Measurements from ENCODE around the gene PDE4D.
"Not testable (repeated sequence)": the region's sequence is repeated elsewhere in the genome, so short reads cannot be mapped to it uniquely, and the experiment has no call there.

The PDE4D gene

DNA sequence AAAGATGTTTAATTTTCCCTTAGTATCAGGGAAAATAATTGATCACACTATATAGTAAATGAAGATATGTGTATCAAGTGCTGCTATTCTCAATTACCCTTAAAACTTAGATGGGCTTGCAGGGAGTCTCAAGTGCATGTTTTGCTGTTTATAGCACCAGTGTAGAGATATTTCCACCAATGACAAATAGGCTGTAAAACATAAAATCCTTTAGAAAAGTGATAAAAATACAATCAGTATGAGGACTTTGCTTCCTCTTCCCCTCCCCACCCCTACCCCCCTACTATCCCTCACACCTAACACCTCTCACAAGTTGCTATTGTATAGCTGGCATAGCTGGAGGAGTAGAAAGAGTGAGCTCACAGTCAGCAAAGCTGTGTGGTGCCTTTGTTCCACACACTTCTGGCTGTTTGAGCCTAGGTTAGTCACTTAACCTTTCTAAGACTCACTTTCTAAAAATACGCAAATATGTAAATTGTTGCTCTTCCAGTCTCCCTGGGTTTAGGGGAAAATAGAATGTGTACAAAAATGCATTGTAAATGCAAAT lies 93.1 kb downstream of the PDE4D start:
- in situ Hi-C loops (cut with MboI; ENCODE audit: low sequenced_read_pairs), result no loop called here

DNA sequence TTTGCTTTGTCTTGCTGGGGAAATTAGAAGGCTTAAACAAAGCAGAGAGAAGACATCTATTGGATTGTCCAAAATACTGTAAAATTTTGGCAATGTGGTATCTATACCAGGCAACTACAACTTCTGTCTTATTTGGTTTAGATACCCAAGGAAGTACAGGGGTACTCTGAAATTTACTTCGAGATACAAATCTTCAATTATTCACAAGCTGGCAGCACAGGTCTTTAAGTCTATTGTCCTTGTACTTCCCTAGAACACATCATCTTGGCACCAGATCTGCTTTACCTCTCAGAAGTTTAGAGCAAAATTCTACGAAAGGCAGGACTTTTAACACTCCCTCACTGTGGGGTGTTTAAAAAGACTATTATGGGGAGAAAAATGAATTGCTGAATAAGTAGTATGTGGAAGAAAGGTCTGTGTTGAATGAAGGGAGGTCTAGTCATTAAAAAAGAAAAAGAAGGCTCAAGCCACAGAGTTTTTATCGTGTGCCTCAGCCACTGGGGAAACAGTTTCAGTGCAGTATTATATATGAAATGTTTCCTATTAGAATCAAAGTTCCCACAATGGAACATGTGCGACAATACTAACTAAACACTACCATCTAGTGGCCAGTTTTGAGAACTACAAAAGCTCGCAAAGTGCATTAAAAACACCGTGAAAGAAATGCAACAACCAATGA lies 93.7 kb downstream of the PDE4D start:
- in situ Hi-C loops (cut with MboI; ENCODE audit: low sequenced_read_pairs), result no loop called here

DNA sequence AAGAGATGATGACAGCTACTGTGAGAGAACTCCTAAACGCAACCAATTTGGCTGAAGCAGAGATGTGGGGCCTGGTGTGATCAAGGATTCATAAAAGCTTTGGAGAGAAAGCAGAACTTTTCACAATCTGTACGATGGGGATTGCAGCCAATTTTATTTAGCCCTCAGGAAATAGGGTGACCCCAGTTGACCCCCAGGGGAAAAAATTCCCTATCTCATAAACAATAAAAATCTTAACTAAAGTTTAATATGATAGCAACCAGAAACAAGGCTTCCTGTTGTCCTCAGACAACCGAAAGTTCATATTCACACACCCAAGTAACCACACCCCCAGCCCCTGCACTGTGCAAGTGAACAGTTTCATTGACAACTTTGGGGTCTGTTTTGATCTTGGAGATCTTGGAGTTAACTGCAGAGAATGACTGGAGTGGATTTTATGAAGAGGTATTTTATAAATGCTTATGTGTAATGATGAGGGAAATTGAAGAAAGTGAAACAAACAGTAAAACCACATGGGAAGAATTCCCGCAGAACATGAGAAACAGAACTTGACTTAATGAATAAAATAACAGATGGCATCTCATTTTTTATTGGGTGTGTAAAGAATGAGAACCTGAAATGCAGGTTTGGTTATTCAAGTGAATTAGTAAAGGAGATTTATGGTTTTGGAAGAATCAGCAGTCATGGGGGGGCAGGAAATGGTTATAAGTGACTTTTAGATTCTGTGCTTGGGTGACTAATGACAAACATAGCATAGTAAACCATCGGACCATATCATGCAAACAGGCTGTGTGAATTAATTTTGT lies 94.5 kb downstream of the PDE4D start:
- in situ Hi-C loops (cut with MboI; ENCODE audit: low sequenced_read_pairs), result no loop called here

DNA sequence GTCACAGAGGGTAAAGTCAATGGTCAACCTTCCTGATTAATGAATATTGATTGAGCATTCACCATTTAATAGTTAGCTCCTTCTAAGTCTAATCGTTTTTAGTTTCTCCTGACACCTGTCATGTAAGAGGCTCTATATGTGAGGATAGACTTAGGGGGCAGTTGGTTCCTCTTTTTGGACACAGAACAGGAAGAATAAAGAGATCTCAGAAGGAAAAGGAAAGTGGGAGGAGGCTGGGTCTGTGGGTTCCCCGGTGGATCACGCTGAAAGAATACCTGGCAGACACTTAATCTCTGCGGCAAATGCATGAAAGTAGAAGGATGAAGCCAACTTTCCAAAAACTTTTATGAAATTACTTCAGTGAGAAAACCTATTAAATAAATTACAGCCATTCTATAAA lies 98.4 kb downstream of the PDE4D start:
- in situ Hi-C loops (cut with MboI; ENCODE audit: low sequenced_read_pairs), result no loop called here

DNA sequence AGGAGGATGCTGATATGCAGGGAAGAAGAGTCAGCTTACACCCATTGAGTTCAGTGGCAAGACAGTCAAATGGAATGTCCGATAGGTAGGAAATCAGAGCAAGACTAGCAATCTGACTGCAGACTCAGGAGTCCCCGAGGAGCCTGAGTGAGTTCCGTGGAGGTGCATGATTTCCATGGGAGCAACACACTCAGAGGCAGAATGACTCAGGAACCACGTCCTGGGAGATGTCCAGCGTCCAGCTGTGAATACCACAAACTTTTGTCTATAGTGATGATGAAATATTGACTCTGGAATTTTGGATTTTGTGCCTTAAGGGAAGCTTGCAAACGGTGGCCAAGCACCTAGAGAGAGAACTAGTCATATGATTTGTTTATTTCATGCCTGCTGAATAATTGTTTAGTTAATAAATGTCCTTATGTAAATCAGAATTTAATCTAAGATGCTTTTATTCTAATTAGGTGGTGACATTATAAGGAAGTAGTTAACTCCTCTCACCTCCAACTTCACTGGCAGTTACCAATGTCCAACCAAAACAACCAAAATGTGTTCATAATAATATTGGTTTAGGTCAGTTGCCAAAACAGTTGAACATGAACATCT lies 100.4 kb downstream of the PDE4D start:
- in situ Hi-C loops (cut with MboI; ENCODE audit: low sequenced_read_pairs), result no loop called here

DNA sequence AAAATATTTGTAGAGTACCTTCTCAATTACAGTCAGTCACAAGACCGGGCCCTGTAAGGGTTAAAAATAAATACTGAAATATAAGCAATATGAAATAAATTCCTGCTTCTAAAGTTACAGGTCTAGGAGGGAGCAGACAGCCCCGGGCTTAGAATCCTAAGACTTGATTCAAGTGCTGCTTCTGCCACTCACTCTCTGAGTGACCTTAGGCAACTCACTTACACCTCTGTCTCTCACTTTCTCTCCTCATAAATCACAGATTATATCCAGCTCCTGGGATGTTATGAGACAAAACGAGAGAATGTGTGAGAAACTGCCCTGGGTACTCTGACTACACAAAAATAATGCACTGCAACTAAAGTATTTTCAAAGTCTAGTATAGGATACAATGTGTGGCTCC lies 101.9 kb downstream of the PDE4D start:
- in situ Hi-C loops (cut with MboI; ENCODE audit: low sequenced_read_pairs), result no loop called here

DNA sequence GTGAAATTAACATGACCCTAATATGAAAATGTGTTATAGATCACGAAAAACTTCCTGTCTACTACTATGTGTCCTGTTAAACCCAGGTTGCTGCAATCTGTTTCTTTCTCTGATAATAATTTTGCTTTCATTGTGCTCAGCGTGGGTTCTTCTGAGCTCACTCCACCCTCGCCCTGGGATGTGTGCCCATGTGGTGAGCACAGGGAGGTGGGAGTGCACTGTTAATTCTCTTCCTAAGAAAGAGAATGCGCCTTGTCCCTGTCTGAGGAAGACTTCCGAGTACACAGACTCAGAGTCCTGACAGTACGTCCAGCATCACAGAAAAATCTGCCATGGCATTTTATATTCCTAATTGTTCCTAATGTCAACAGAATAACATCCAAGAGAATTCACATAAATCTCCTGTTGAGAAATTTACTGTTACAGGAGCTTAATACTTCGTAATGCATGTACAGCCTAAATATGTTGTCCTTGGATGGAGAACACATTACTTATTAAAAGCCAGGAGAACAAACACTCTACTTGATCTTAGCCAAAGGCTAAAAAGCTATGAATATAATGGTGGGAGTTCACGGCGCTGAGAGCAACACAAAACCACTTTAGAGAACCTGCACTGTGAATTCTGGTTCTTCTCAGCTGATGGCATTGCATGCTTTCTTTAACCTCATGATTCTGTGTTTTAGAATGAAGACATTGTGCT lies 102.6 kb downstream of the PDE4D start:
- in situ Hi-C loops (cut with MboI; ENCODE audit: low sequenced_read_pairs), result no loop called here

DNA sequence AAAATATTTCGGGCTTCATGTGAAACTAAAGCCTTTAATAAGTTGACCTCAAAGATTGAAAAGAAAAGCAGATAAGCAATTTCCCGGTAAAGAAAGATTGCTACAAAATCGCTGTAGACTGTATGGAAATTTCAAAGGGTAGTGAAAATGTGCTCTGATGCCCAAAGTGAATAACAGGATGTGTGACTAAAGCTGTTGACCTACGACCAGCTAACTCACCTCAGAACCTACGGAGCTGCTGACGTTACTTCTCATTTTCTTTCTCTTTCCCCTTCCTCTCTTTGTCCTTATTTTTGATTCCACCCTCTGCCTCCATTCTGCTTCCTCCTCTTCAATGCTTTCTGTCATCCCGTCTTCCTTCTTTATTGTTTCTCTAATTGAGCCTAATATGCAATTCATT lies 103.2 kb downstream of the PDE4D start:
- in situ Hi-C loops (cut with MboI; ENCODE audit: low sequenced_read_pairs), result no loop called here

DNA sequence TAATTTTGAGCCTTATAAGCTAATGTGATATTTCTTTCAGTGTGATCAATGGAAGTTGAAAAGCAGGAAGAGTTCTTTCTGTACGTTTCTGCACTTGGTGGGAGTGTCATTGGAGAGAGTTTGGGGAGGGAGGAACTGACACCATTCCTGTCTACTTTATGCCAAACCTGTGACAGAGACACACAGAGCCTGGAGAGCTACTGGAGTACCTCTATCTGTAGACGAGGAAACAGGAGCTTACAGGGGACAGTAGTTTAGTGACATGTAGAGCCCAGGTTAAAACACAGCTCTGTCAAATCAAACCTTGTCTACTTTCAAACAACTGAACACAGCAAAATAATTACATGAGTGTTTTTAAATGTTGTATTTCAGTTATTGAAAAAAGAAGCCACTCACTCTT lies 103.6 kb downstream of the PDE4D start:
- in situ Hi-C loops (cut with MboI; ENCODE audit: low sequenced_read_pairs), result no loop called here

DNA sequence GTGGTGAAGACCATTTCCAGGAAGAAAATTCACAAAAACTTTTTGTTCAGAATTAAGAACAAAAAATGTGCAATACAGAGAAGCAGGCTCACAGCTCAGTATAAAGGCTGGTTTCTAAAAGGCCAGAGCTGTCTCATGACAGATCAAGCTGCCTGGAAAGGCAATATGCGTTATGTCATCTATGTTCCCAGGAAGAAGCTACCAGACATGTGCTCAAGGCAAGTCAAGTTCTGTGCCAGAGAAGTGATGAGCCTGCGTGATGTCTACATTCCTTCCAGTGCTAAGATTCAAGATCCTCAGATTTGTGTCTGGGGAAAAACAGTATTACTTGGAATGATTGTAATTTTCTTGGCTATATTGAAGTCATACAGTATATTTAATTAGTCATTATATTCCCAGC lies 104.3 kb downstream of the PDE4D start:
- in situ Hi-C loops (cut with MboI; ENCODE audit: low sequenced_read_pairs), result no loop called here

DNA sequence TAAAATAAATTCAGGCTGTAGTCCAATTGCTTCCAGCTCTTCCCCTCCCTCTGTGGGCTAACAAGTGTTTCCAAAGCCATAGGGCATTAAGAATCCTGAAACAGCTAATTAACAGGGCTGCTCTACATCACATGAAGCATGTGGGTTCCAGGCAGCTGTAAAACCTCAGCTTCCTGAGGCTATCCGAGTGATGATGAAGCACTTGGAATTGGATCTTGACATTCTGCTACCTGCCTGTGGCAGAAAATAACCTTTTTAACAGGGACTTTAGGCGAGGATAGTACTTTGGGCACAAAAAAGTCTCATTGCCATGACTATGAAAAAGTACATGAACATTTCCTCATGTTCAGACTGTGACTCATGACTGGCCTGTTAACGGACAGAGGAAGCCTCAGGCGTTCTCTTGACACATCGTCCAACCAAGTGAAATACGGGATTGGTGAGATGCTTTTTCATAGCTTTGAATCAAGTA lies 107.2 kb downstream of the PDE4D start:
- in situ Hi-C loops (cut with MboI; ENCODE audit: low sequenced_read_pairs), result no loop called here

DNA sequence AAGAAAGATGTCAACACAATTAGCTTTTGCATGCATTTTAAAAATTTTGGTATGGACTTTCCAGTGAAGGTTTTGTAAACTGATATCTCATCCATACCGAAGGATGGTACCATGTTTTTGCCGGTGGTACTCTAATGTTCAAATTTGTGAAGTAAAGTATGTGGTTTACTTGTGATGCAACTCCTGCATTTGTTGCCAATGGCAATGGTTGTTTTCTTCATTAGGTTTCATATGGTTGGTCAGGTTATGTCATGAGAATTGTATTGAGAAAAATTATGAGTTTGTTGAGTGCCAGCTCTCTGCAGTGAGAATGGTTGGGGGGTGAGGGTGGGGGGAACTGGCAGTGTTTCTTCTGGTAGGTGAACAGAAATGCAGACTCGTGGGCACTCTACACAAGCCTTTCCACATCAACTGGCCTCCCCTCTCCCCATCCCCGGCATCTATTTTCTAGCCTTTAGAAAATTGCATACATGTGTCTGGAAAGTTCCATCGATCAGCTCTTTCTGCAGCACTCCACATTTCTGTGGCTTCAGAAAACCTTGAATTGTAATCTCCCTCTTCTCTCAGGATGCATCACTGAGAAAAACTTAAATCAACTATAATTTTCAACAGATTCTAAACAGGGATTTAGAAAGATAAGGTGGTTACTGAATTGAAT lies 107.7 kb downstream of the PDE4D start:
- in situ Hi-C loops (cut with MboI; ENCODE audit: low sequenced_read_pairs), result no loop called here

DNA sequence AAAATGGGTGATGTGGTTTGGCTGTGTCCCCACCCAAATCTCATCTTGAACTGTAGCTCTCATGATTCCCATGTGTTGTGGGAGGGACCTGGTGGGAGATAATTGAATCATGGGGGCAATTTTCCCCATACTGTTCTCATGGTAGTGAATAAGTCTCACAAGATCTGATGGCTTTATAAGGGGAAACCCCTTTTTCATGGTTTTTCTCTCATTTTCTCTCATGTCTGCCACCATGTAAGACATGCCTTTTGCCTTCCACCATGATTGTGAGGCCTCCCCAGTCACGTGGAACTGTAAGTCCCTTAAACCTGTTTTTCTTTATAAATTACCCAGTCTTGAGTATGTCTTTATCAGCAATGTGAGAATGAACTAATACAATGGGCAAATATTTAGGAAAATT lies 108.8 kb downstream of the PDE4D start:
- in situ Hi-C loops (cut with MboI; ENCODE audit: low sequenced_read_pairs), result not testable (repeated sequence)

DNA sequence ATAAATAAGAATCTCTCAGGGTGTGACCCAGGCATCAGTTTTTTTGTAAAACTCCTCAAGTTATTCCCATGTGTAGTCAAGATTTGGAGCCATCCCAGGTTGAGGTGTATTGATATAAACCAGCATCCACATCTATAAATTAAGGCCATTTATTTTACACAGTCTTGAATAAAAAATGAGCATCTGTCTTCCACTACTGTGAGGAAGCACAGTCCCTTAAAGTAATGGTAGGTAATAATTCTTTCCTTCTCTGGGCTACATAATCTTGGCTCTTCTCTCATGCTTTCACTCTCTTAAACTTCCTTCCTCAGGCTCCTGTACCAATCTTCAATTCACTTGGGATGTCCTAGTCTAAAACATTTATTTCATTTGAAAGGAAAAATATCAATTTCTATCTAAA lies 110.3 kb downstream of the PDE4D start:
- in situ Hi-C loops (cut with MboI; ENCODE audit: low sequenced_read_pairs), result no loop called here

DNA sequence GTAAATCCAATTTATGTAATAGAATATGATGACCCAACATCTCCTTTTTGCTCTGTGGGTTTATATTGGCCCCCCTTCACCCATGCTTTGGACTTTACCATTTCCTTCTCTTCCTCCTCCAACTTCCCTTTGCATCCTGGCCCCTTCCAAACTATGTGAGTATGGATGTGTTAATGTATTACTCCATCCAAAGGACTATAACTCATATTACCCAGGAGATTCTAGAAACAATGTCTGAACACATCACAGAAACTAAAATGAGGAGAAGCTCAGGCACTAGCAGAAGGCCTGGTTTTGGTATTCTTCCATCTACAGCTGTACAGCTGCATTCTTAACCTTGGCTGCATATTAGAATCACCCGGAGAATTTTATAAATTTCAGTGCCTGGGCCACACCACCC lies 110.7 kb downstream of the PDE4D start:
- in situ Hi-C loops (cut with MboI; ENCODE audit: low sequenced_read_pairs), result no loop called here

DNA sequence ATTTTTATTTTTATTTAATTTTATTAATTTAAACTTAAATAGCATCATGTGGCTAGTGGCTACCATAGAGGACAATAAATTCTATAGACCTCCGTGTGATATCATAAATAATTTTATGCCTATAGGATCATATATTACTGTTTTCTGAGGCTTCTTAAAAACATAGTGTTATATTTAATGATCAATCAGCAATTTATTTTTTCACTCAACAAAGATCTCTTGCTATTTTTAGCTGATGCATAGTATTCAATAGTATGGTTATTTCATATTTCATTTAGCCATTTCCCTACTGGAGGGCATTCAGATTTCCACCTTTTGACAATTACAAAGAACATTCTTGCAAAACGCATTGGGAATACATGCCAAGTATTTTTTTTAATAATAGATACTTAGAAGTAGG lies 114.1 kb downstream of the PDE4D start:
- in situ Hi-C loops (cut with MboI; ENCODE audit: low sequenced_read_pairs), result no loop called here

DNA sequence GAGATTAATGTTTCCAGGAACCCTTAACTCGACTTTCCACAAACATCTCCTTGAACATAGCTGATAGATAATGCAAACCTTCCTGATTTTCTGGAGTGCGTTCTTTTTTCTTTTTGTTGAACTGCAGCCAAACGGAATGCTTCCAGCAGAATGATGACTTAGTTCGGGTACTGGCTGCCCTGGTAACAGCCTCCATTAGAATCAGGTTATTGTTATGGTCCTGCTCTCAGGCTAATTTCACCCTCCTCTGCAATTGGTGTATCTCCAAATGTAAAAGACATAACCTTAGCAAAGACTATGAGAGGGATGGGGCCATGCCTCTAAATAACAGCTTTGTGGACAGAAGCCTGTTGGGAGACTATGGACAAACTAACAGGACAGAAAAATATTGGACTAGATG lies 116.5 kb downstream of the PDE4D start:
- in situ Hi-C loops (cut with MboI; ENCODE audit: low sequenced_read_pairs), result no loop called here

DNA sequence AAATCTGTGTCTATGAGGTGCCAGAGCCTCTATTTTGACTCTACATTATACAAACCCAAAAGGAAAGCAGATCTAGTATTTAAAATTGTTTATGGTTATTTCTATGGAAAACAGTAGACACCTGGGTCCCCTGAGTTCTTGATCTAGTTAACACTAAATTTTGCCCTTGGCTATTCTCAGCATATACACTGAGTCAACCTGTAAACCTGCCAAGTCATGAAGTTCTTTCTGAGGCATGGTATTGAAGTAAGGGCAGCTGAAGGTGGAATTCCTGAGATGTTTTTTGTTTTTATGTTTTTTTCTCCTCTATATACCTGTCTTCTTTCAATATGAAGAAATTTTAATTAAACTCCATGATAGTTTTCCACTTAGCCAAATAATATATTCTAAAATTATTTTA lies 120.2 kb downstream of the PDE4D start:
- in situ Hi-C loops (cut with MboI; ENCODE audit: low sequenced_read_pairs), result no loop called here

DNA sequence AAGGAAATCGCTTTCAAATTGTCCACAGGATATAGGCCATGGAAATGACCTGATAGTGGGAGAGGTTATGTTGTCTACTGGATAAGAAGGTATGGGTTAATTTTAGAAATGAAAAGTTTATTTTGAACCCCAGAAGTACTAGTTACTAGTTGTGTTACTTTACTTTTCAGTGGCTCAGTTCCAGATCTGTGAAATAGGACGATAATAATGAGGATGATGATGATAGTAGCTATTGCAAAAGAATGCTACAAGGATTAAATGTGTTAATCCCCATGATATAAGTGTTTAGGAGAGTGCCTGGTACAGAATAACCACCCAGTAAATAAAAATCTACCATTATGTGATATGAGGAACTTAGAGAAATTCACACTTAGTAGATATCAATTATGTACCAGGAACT lies 120.8 kb downstream of the PDE4D start:
- in situ Hi-C loops (cut with MboI; ENCODE audit: low sequenced_read_pairs), result no loop called here

DNA sequence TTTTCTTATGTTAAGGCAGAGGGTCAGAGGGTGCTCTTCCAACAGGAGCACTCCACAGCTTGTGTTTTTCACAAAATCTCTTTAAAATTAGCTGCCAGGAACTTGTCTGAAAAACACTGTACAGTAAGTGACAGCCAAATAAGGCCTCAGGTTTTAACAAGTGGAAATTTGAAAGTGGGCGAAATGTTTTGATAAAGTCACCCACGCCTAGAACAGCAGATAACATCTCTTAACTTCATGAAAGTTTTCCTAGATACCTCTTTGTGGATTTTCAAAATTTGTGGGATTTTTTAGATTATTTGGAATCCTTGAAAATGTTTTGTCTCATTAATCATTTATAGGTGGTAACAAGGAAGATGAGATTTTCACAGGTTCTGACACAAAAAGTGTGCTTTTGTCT lies 121.3 kb downstream of the PDE4D start:
- in situ Hi-C loops (cut with MboI; ENCODE audit: low sequenced_read_pairs), result no loop called here

DNA sequence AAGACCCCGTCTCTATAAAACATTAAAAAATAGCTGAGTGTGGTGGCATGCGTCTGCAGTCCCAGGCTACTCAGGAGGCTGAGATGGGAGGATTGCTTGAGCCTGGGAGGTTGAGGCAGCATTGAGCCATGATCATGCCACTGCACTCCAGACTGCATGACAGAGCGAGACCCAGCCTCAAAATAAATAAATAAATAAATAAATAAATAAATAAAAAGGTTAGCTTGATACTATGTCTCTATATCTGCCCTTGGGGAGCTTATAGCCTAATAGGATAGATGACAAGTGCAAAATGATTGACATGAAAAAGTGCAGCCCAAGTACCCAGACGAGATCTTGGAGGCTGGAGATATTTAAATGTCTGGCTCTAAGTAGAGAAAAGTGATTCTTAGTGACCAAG lies 122.6 kb downstream of the PDE4D start:
- in situ Hi-C loops (cut with MboI; ENCODE audit: low sequenced_read_pairs), result no loop called here

Data from hTERT RPE-1 (cell line).